Raji (cell line): Measurements from ENCODE around the gene HMGB4.

Experiments used
- POLR2A ChIP-seq: IDR thresholded peaks from 2 replicates; pipeline ENCODE4 v1.6.1; 2011; ENCODE audit warnings: low read depth, low read length, control low read depth; ENCODE audit not compliant: insufficient read depth

Gene HMGB4

GRCh38 chr1:33867684-33868083, 3.8 kb downstream of the HMGB4 start:
- TF ChIP-seq POLR2A: no peak

GRCh38 chr1:33872275-33872674, 8.4 kb downstream of the HMGB4 start:
- no peak for TF ChIP-seq POLR2A

- no peak for TF ChIP-seq POLR2A
Observed at GRCh38 chr1:33872683-33873082, 8.8 kb downstream of the HMGB4 start.

- no peak for TF ChIP-seq POLR2A
Observed at GRCh38 chr1:33874636-33875035, 10.8 kb downstream of the HMGB4 start.

GRCh38 chr1:33875862-33876261, 12.0 kb downstream of the HMGB4 start:
- TF ChIP-seq POLR2A: no peak

GRCh38 chr1:33876970-33877650, 13.2 kb downstream of the HMGB4 start:
- TF ChIP-seq POLR2A: no peak

GRCh38 chr1:33878392-33878791, 14.5 kb downstream of the HMGB4 start:
- no peak for TF ChIP-seq POLR2A

GRCh38 chr1:33880305-33880704, 16.4 kb downstream of the HMGB4 start:
- TF ChIP-seq POLR2A: no peak

- TF ChIP-seq POLR2A: no peak
Observed at GRCh38 chr1:33886496-33886895, 22.6 kb downstream of the HMGB4 start.

- no peak for TF ChIP-seq POLR2A
Observed at GRCh38 chr1:33893147-33893830, 29.4 kb downstream of the HMGB4 start.

- TF ChIP-seq POLR2A: no peak
Observed at GRCh38 chr1:33895396-33895795, 31.5 kb downstream of the HMGB4 start.

- no peak for TF ChIP-seq POLR2A
Observed at GRCh38 chr1:33895976-33896375, 32.1 kb downstream of the HMGB4 start.

- TF ChIP-seq POLR2A: no peak
Observed at GRCh38 chr1:33897092-33897725, 33.3 kb downstream of the HMGB4 start.

GRCh38 chr1:33898406-33898805, 34.5 kb downstream of the HMGB4 start:
- TF ChIP-seq POLR2A: no peak

- no peak for TF ChIP-seq POLR2A
Observed at GRCh38 chr1:33898881-33899280, 35.0 kb downstream of the HMGB4 start.

- TF ChIP-seq POLR2A: no peak
Observed at GRCh38 chr1:33899746-33900145, 35.9 kb downstream of the HMGB4 start.
